A549 (cell line): ENCODE data around the gene IRF9. TPM values are rescaled to one million over a fixed set of nuclear protein-coding genes. Genes with fewer than 3 reads are reported as not detected.

Experiments used
- ATAC-seq, 2 experiments: fragments of 200-7000 bp in 1 of 2; fragments of >200 bp in 1 of 2; cut with Nextera tagmentation in 1 of 2; cut with Tn5 transposase in 1 of 2; 3 replicates each; pipeline versions ENCODE4 v1.8.0 to v1.9.1; 2018 to 2020; ENCODE audit warnings: mild to moderate bottlenecking in 1 of 2, moderate library complexity in 1 of 2
- CTCF ChIA-PET: fragments of 300-600 bp; sonication (Branson Sonifier 250); formaldehyde crosslinking; extraction: SDS; loops from one replicate; lab custom pipeline; 2021; ENCODE audit warnings: antibody characterized with exemption, inconsistent platforms; lab: Yijun Ruan, JAX
- POLR2A ChIA-PET: fragments of 350-600 bp; formaldehyde crosslinking; extraction: SDS; loops from one replicate; lab custom pipeline; 2021; ENCODE audit warnings: antibody characterized with exemption, inconsistent platforms; lab: Yijun Ruan, JAX
- DNase-seq, 2 experiments: peaks; one replicate each; pipeline versions ENCODE4 v3.0.0 to v3.0.0-alpha.2; 2011 to 2016; ENCODE audit warnings: low read depth in 1 of 2, low spot score in 1 of 2
- FAIRE-seq: peaks from 2 replicates; lab custom pipeline; 2011; peaks lifted over from hg19 to GRCh38; lab: Jason Lieb, UNC
- H3K27ac ChIP-seq, 2 experiments: fragments of >200 bp; sonication (Bioruptor Twin); formaldehyde crosslinking; 3 replicates each; pipeline ENCODE4 v1.5.1; 2016 to 2017
- H3K4me1 ChIP-seq: fragments of >200 bp; sonication (Bioruptor Twin); formaldehyde crosslinking; 3 replicates; pipeline ENCODE4 v1.6.1; 2016
- H3K4me2 ChIP-seq: fragments of >200 bp; sonication (Bioruptor Twin); formaldehyde crosslinking; 3 replicates; pipeline ENCODE4 v1.6.1; 2016
- H3K4me3 ChIP-seq: fragments of >200 bp; sonication (Bioruptor Twin); formaldehyde crosslinking; 3 replicates; pipeline ENCODE4 v1.5.1; 2016
- H3K9me3 ChIP-seq: fragments of >200 bp; sonication (Bioruptor Twin); formaldehyde crosslinking; 3 replicates; pipeline ENCODE4 v1.6.1; 2016
- BHLHE40 ChIP-seq: IDR thresholded peaks from 2 replicates; pipeline ENCODE4 v1.6.1; 2012; ENCODE audit warnings: low read depth, low read length, inconsistent platforms
- CHD2 ChIP-seq: fragments of 150-350 bp; IDR thresholded peaks from 2 replicates; pipeline ENCODE4 v1.6.1; 2014; ENCODE audit warnings: low read length; ENCODE audit not compliant: partially characterized antibody
- CHD4 ChIP-seq: fragments of 200-600 bp; sonication (generic); IDR thresholded peaks from 2 replicates; pipeline ENCODE4 v1.6.1; 2016; ENCODE audit warnings: antibody characterized with exemption, mild to moderate bottlenecking, borderline replicate concordance
- FOSB ChIP-seq: fragments of 250-450 bp; sonication (Bioruptor Pico); IDR thresholded peaks from 2 replicates; pipeline ENCODE4 v1.5.0; 2020; ENCODE audit warnings: mild to moderate bottlenecking, moderate library complexity
- HOXA7 ChIP-seq: fragments of 250-450 bp; sonication (Bioruptor Pico); IDR thresholded peaks from 2 replicates; pipeline ENCODE4 v1.5.0; 2020; ENCODE audit warnings: mild to moderate bottlenecking, moderate library complexity
- HOXB13 ChIP-seq: fragments of 250-450 bp; sonication (Bioruptor Pico); IDR thresholded peaks from 2 replicates; pipeline ENCODE4 v1.5.0; 2020; ENCODE audit warnings: low read depth, mild to moderate bottlenecking, moderate library complexity
- JUNB ChIP-seq: fragments of >200 bp; sonication (Bioruptor Twin); formaldehyde crosslinking; IDR thresholded peaks from 2 replicates; pipeline ENCODE4 v1.6.1; 2016
- KDM1A ChIP-seq: fragments of 200-600 bp; sonication (generic); IDR thresholded peaks from 2 replicates; pipeline ENCODE4 v1.6.1; 2016; ENCODE audit warnings: low read depth, mild to moderate bottlenecking
- KDM5A ChIP-seq: fragments of 200-600 bp; sonication (generic); IDR thresholded peaks from 2 replicates; pipeline ENCODE4 v1.6.1; 2016; ENCODE audit warnings: antibody characterized with exemption, mild to moderate bottlenecking
- MYC ChIP-seq: IDR thresholded peaks from 2 replicates; pipeline ENCODE4 v1.6.1; 2012; ENCODE audit warnings: mild to moderate bottlenecking, inconsistent platforms, low read length, improper control_type of control experiment, borderline replicate concordance
- NFE2L2 ChIP-seq: fragments of 150-350 bp; conservative IDR thresholded peaks from 2 replicates; pipeline ENCODE4 v1.6.1; 2014; ENCODE audit warnings: low read length
- NPAS2 ChIP-seq: fragments of 250-450 bp; sonication (Bioruptor Pico); IDR thresholded peaks from 2 replicates; pipeline ENCODE4 v1.8.0; 2022; ENCODE audit warnings: mild to moderate bottlenecking, moderate library complexity, borderline replicate concordance
- NR3C1 ChIP-seq: fragments of >200 bp; sonication (Bioruptor Twin); formaldehyde crosslinking; IDR thresholded peaks from 3 replicates; pipeline ENCODE4 v1.6.1; 2017
- PBX3 ChIP-seq: IDR thresholded peaks from 2 replicates; pipeline ENCODE4 v1.6.1; 2012
- RAD21 ChIP-seq, 2 experiments: fragments of >200 bp in 1 of 2; sonication (Bioruptor Twin) in 1 of 2; formaldehyde crosslinking in 1 of 2; IDR thresholded peaks in 1 of 2; conservative IDR thresholded peaks in 1 of 2; 2 replicates in 1 of 2; 3 replicates in 1 of 2; pipeline ENCODE4 v1.6.1; 2012 to 2018; ENCODE audit warnings: inconsistent platforms in 1 of 2
- SMC3 ChIP-seq: fragments of >200 bp; sonication (Bioruptor Twin); formaldehyde crosslinking; IDR thresholded peaks from 3 replicates; pipeline ENCODE4 v1.6.1; 2018; ENCODE audit warnings: inconsistent platforms
- ZNF302 ChIP-seq: fragments of 250-450 bp; sonication (Bioruptor Pico); IDR thresholded peaks from 2 replicates; pipeline ENCODE4 v1.9.0; 2021; ENCODE audit warnings: inconsistent platforms, mild to moderate bottlenecking, moderate library complexity
- ZSCAN20 ChIP-seq: fragments of 250-450 bp; sonication (Bioruptor Pico); IDR thresholded peaks from 2 replicates; pipeline ENCODE4 v1.8.0; 2022; ENCODE audit warnings: mild to moderate bottlenecking, moderate library complexity
- WGBS: methylation state at CpG from one replicate; pipeline ENCODE4 v1.1.6; 2017; ENCODE audit errors: missing lambda C conversion rate; 5-methylcytosine and 5-hydroxymethylcytosine counted together
- polyA plus RNA-seq, 4 experiments: library from polyadenylated mRNA; depleted of rRNA in 3 of 4; stranded (reverse); fragments of >200 nt; fragmentation: RNase III in 1 of 4; extraction: RNeasy Plus Mini Kit Qiagen cat#74134 plus additional on column Dnase treatment in 1 of 4; gene quantifications; 2 replicates in 3 of 4; 3 replicates in 1 of 4; pipeline ENCODE4 v1.2.3, GENCODE V29; 2011 to 2017
- TF ChIP-seq, protein P1 (sequence below): fragments of >200 bp; sonication (Bioruptor Twin); formaldehyde crosslinking; IDR thresholded peaks from 3 replicates; pipeline ENCODE4 v1.6.1; 2016
- TF ChIP-seq, protein P2 (sequence below): fragments of 200-600 bp; sonication (generic); IDR thresholded peaks from 2 replicates; pipeline ENCODE4 v1.6.1; 2016; ENCODE audit warnings: antibody characterized with exemption, mild to moderate bottlenecking, moderate library complexity

Gene IRF9
- polyA plus RNA-seq, 2 of the 4 experiments (the other 2 are of a cell fraction), result 19.0 to 23.1 TPM

- Histone ChIP-seq H3K27ac (no peak overlapping the region), H3K4me1 (peaks cover 8% of the 10 kb centered on the region; the same call in 1 of the 3 replicates), H3K4me3 (no peak overlapping the region), H3K9me3 (no peaks in the 10 kb centered on the region), H3K4me2 (no peak overlapping the region)
- 93% methylated on average over 6 of the region's 6 CpGs for WGBS
- DNase-seq (no peak), ATAC-seq (no peak), FAIRE-seq (no peak)
- TF ChIP-seq CHD4 (no peak), KDM1A (no peak)
- ChIA-PET CTCF (interaction anchor here (1.2 to 5.5 kb wide), 5 partner anchors 11 to 41 kb away, joined by 4 to 20 read pairs (median 7); partner anchors contain the start of genes IRF9 and PSME1), POLR2A (no interaction called here)
Measured at GRCh38 chr14:24119691-24120090, 41.4 kb upstream of the IRF9 start.

DNA sequence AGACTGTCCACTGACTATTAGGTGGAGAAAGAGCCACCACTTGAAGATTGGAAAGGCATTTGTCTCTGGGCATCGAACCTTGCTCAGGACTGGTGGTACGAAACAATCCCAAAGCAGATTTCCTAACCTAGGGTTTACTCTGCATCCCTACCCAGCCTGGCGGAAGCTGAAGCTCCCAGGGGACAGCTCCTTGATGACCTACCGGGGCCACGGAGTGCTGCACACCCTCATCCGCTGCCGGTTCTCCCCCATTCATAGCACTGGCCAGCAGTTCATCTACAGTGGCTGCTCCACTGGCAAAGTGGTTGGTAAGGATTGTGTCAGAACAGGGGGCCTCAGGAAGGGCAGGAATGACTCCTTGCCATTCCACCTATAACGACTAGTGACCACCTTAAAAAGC lies 39.9 kb upstream of the IRF9 start:
- TF ChIP-seq NPAS2 (CRISPR knock-in tag), result no peak
- TF ChIP-seq, protein P1, sequence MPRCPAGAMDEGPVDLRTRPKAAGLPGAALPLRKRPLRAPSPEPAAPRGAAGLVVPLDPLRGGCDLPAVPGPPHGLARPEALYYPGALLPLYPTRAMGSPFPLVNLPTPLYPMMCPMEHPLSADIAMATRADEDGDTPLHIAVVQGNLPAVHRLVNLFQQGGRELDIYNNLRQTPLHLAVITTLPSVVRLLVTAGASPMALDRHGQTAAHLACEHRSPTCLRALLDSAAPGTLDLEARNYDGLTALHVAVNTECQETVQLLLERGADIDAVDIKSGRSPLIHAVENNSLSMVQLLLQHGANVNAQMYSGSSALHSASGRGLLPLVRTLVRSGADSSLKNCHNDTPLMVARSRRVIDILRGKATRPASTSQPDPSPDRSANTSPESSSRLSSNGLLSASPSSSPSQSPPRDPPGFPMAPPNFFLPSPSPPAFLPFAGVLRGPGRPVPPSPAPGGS, result no peak
- TF ChIP-seq HOXA7, result no peak
- no peak for TF ChIP-seq NFE2L2
- no peak for TF ChIP-seq MYC
- no peak for TF ChIP-seq JUNB
- no peak for TF ChIP-seq FOSB (CRISPR knock-in tag)
- TF ChIP-seq, protein P2, sequence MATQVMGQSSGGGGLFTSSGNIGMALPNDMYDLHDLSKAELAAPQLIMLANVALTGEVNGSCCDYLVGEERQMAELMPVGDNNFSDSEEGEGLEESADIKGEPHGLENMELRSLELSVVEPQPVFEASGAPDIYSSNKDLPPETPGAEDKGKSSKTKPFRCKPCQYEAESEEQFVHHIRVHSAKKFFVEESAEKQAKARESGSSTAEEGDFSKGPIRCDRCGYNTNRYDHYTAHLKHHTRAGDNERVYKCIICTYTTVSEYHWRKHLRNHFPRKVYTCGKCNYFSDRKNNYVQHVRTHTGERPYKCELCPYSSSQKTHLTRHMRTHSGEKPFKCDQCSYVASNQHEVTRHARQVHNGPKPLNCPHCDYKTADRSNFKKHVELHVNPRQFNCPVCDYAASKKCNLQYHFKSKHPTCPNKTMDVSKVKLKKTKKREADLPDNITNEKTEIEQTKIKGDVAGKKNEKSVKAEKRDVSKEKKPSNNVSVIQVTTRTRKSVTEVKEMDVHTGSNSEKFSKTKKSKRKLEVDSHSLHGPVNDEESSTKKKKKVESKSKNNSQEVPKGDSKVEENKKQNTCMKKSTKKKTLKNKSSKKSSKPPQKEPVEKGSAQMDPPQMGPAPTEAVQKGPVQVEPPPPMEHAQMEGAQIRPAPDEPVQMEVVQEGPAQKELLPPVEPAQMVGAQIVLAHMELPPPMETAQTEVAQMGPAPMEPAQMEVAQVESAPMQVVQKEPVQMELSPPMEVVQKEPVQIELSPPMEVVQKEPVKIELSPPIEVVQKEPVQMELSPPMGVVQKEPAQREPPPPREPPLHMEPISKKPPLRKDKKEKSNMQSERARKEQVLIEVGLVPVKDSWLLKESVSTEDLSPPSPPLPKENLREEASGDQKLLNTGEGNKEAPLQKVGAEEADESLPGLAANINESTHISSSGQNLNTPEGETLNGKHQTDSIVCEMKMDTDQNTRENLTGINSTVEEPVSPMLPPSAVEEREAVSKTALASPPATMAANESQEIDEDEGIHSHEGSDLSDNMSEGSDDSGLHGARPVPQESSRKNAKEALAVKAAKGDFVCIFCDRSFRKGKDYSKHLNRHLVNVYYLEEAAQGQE, result no peak
- TF ChIP-seq ZNF302 (CRISPR knock-in tag), result no peak
- no peak for TF ChIP-seq RAD21 (conservative IDR thresholded peaks at IDR 0.05 in 1 of 2, IDR thresholded peaks at IDR 0.05 in 1 of 2)
- no peak for TF ChIP-seq NR3C1
- no peak for TF ChIP-seq ZSCAN20 (CRISPR knock-in tag)
- TF ChIP-seq CHD2, result no peak
- TF ChIP-seq HOXB13, result no peak
- TF ChIP-seq PBX3, result no peak
- no peak for TF ChIP-seq SMC3
- no peak for TF ChIP-seq BHLHE40
- TF ChIP-seq KDM5A, result no peak
- 90% methylated on average over 8 of the region's 8 CpGs for WGBS
- H3K4me3 ChIP-seq, result no peak overlapping the region
- no peak overlapping the region for H3K27ac ChIP-seq
- ChIA-PET CTCF (interaction anchor here (0.9 to 2.0 kb wide), 6 partner anchors 10 to 63 kb away, joined by 3 to 9 read pairs (median 5); partner anchors contain the start of genes IRF9 and PSME1), POLR2A (no interaction called here)
- ATAC-seq (no peak), FAIRE-seq (no peak), DNase-seq (no peak)
- H3K4me2 ChIP-seq, result no peak overlapping the region
- 0 out of 3 replicates have a peak, but pooled peaks cover under 1% of the 10 kb centered on the region for H3K4me1 ChIP-seq
- no peaks in the 10 kb centered on the region for H3K9me3 ChIP-seq
